Stimulated activated CD4-positive, alpha-beta T cell treated with anti-CD3 and anti-CD28 coated beads, Interleukin-15, amount 100 ng/mL, for 24 hours (primary cell): Measurements from ENCODE around the gene GAGE12J.
"Not testable (repeated sequence)": the region's sequence is repeated elsewhere in the genome, so short reads cannot be mapped to it uniquely, and the experiment has no call there.

Experiments used
- DNase-seq: peaks from one replicate; pipeline ENCODE4 v3.0.0-alpha.2; 2020

Gene GAGE12J

DNA sequence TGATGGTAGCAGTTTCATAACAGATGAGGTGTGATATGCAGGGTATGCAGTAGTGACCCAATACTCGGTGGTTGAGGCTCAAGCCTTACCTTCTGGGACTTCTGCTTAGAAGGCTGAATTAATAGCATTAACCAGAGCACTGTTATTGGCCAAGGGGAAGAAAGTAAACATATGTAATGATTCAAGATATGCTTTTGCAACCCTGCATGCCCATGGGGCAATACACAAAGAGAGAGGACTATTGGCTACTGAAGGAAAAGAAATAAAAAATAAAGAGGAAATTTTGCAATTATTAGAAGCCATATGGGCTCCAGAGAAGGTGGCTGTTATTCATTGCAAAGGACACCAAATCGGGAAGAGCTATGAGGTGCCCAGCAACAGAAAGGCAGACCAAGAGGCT is 9.7 kb upstream of the GAGE12J start:
- DNase-seq = no peak

DNA sequence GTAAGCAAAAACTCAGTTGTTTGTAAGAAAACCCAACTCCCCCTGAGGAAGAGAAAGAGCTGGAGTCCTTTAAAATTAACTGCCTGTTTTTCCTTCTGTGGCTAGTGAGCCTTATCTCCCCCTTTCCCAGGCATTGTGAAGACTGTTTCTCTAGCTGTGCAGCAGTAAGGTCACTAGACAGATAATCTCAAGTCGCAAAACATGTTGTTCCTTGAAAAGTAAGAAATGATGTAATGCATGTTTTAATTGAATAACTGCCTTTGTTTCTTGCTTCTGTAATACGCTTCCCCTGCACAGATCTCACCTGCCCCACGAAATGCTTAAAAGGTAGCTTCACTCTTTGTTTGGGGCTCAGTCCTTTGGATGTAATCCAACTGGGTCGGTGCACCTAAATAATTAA is 5.8 kb upstream of the GAGE12J start:
- DNase-seq = no peak

DNA sequence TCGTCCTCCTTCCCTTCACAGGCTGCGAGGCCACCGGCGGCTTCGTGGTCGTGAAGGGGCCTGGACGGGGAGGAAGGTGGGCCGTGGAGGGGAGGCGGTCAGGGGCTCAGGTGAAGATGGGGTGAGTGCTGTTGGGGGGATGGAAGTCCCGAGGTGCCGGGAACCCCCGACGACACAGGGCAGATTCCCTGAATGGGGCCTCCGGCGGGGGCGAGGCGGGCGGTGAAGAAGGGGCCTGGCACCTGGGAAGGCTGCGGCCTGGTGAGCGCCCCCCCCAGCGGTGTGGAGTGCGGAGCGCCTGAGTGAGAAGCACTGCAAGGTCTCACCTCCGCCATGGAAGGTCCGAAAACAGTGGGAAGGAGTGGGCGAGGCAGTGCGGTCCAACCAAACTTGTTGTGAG is 429 bp downstream of the GAGE12J start:
- DNase-seq = not testable (repeated sequence)

DNA sequence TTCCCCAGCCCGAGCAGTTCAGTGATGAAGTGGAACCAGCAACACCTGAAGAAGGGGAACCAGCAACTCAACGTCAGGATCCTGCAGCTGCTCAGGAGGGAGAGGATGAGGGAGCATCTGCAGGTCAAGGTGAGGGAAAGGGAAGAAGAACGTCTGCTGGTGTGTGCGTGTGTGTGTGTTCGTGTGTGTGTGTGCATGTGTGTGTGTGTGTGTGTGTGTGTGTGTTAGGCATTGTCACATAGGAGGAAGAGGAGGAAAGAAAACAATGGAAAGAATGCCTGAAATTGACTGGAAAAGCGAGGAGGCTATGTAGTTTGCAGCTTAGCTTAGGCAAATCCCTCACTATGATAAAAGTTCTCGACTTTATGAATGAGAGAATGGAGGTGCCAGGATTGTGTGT is 1.9 kb downstream of the GAGE12J start:
- not testable (repeated sequence) for DNase-seq

DNA sequence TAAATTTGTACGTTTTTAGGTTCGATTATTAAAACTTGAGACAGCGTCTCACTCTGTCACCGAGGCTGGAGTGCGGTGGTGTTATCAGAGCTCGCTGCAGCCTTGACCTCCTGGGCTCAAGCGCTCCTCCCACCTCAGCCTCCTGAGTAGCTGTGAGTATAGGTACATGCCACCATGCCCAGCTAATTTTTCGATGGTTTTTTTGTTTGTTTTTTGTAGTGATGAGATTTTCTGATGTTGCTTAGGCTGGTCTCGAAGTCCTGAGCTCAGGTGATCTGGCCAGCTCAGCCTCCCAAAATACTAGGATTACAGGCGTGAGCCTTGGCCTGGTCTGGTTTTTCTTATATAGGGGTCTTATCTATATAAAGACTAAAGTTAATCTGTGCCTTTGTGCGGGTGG is 8.6 kb downstream of the GAGE12J start:
- not testable (repeated sequence) for DNase-seq

DNA sequence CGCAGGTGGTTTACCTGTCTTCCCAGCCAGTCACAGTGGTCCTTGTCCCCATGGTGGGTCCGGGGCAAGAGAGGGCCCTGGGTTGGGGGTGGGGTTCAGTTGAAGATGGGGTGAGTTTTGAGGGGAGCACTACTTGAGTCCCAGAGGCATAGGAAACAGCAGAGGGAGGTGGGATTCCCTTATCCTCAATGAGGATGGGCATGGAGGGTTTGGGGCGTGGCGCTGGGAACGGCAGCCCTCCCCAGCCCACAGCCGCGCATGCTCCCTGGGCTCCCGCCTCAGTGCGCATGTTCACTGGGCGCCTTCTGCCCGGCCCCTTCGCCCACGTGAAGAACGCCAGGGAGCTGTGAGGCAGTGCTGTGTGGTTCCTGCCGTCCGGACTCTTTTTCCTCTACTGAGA is 9.4 kb downstream of the GAGE12J start, which contains the start of gene GAGE13:
GAGE13 (plus strand) TSS at position 301 of the 400 bp plus-strand sequence. CDS start 1,156 bp downstream, outside the sequence.
- not testable (repeated sequence) for DNase-seq

DNA sequence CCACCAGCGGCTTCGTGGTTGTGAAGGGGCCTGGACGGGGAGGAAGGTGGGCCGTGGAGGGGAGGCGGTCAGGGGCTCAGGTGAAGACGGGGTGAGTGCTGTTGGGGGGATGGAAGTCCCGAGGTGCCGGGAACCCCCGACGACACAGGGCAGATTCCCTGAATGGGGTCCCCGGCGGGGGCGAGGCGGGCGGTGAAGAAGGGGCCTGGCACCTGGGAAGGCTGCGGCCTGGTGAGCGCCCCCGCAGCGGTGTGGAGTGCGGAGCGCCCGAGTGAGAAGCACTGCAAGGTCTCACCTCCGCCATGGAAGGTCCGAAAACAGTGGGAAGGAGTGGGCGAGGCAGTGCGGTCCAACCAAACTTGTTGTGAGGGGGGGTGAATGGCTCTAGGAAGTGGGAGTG is 10.0 kb downstream of the GAGE12J start:
- DNase-seq = not testable (repeated sequence)

DNA sequence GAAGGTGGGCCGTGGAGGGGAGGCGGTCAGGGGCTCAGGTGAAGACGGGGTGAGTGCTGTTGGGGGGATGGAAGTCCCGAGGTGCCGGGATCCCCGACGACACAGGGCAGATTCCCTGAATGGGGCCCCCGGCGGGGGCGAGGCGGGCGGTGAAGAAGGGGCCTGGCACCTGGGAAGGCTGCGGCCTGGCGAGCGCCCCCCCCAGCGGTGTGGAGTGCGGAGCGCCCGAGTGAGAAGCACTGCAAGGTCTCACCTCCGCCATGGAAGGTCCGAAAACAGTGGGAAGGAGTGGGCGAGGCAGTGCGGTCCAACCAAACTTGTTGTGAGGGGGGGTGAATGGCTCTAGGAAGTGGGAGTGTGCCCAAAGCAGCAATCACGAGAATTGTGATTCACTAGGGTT is 19.6 kb downstream of the GAGE12J start:
- DNase-seq = not testable (repeated sequence)

DNA sequence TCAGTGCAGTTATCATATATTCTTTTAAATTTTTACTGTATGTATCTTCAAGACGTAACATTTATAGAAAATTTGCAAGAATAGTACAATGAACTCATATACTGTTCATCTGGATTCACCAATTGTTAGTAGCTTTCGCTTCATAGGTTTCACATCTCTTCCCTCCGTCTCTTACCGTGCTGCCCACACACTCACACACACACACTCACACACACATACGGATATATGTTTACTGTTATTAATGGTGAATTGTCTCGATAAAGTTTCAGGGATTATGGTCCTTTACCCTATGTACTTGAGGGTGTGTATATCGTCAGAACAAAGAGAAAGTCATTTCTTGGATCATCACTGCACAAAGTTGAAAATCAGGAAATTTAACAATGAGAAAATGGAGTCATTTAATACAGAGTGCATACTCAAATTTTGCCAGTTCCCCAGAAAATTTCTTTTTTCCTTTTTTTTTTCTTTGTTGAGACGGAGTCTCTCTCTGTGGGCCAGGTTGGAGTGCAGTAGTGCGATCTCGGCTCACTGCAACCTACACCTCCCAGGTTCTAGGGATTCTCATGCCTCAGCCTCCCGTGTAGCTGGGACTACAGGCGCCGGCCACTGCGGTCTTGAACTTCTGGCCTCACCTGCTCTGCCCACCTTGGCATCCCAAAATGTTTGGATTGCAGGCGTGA is 22.8 kb downstream of the GAGE12J start:
- not testable (repeated sequence) for DNase-seq

DNA sequence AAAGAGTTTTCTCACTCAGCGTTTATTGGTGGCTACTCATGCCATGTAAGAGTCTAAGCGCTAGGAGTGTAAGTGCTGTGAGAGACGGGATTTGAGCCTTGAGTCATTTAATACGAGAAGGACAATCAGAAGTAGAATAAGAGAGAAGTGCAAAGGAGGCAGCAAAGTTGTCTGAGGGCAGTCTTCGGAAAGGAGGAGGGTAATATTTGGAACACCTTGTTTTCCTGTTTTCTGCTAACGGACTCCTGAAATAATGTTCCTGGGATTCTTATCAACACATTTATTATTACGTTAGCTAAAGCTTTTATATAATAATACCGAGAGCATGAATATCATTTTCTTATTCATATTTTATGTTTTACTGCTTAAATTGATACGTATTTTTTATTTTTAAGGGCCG is 23.6 kb downstream of the GAGE12J start:
- DNase-seq = not testable (repeated sequence)

DNA sequence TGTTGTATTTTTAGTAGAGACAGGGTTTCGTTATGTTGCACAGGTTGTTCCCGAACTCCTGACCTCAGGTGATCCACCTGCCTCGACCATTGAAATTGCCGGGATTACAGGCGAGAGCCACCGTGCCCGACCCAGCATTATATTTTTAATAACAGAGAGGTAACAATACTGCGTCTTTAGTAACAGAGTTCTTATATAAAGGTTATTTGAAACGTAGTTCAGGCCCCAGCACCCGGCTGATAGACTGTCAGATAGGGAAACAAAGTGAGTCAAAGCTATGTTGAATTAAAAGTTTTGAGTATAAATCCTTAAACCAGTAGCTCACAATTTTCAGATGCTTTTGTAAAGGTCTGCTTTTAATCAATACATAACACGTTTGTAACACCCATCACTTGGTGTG is 24.3 kb downstream of the GAGE12J start:
- DNase-seq = not testable (repeated sequence)
